Loucy (cell line): ENCODE measurements around the gene LOXHD1.

ENCODE experiments used
- H2AFZ ChIP-seq: fragments of 200-600 bp; sonication (generic); 2 replicates; pipeline ENCODE4 v1.6.0; 2016; ENCODE audit warnings: antibody characterized with exemption, mild to moderate bottlenecking, low read length, moderate library complexity
- H3F3A ChIP-seq: fragments of 200-600 bp; 2 replicates; pipeline ENCODE4 v1.6.0; 2016; ENCODE audit warnings: antibody characterized with exemption, low read depth, mild to moderate bottlenecking
- H3K27me3 ChIP-seq: fragments of 200-600 bp; sonication (generic); 2 replicates; pipeline ENCODE4 v1.6.1; 2014; ENCODE audit warnings: low read length, mild to moderate bottlenecking; ENCODE audit not compliant: insufficient read depth, poor library complexity, severe bottlenecking
- H3K36me3 ChIP-seq: fragments of 200-600 bp; sonication (generic); 2 replicates; pipeline ENCODE4 v1.6.1; 2016; ENCODE audit warnings: low read length; ENCODE audit not compliant: insufficient read depth
- H3K4me1 ChIP-seq: fragments of 200-600 bp; sonication (generic); 2 replicates; pipeline ENCODE4 v1.5.1; 2014; ENCODE audit warnings: low read length, mild to moderate bottlenecking; ENCODE audit not compliant: insufficient read depth, poor library complexity, severe bottlenecking
- H3K4me2 ChIP-seq: fragments of 200-600 bp; sonication (generic); 2 replicates; pipeline ENCODE4 v1.6.0; 2014; ENCODE audit warnings: antibody characterized with exemption, low read length, low read depth, mild to moderate bottlenecking; ENCODE audit not compliant: poor library complexity, severe bottlenecking
- H3K4me3 ChIP-seq: fragments of 200-600 bp; sonication (generic); 2 replicates; pipeline ENCODE4 v1.5.1; 2014; ENCODE audit warnings: low read length, mild to moderate bottlenecking, mixed read lengths; ENCODE audit not compliant: poor library complexity, severe bottlenecking
- H3K79me2 ChIP-seq: fragments of 200-600 bp; sonication (generic); 2 replicates; pipeline ENCODE4 v1.6.1; 2014; ENCODE audit warnings: low read length; ENCODE audit not compliant: insufficient read depth
- H3K9ac ChIP-seq: fragments of 200-600 bp; sonication (generic); 2 replicates; pipeline ENCODE4 v1.6.0; 2014; ENCODE audit warnings: mild to moderate bottlenecking, low read depth, low read length, moderate library complexity; ENCODE audit not compliant: poor library complexity, severe bottlenecking
- H3K9me2 ChIP-seq: fragments of 200-600 bp; sonication (generic); replicated peaks from 2 replicates; pipeline ENCODE4 v1.6.1; 2016; ENCODE audit warnings: low read depth, low read length, mixed read lengths
- H3K9me3 ChIP-seq: fragments of 200-600 bp; sonication (generic); 2 replicates; pipeline ENCODE4 v1.6.1; 2014; ENCODE audit warnings: mild to moderate bottlenecking, antibody characterized with exemption, low read length, low read depth; ENCODE audit not compliant: insufficient read depth
- H4K20me1 ChIP-seq: fragments of 200-600 bp; sonication (generic); 2 replicates; pipeline ENCODE4 v1.6.0; 2014; ENCODE audit warnings: antibody characterized with exemption, low read length, mild to moderate bottlenecking; ENCODE audit not compliant: insufficient read depth, poor library complexity, severe bottlenecking
- CTCF ChIP-seq: fragments of 200-600 bp; sonication (generic); conservative IDR thresholded peaks from 2 replicates; pipeline ENCODE4 v1.5.1; 2014; ENCODE audit warnings: mild to moderate bottlenecking, antibody characterized with exemption, low read length
- EZH2phosphoT487 ChIP-seq: fragments of 200-600 bp; IDR thresholded peaks from 2 replicates; pipeline ENCODE4 v1.6.1; 2018; ENCODE audit warnings: antibody characterized with exemption, mild to moderate bottlenecking, moderate library complexity, borderline replicate concordance

The LOXHD1 gene

GRCh38 chr18:46531482-46531881, 125.5 kb downstream of the LOXHD1 start:
- H2AFZ ChIP-seq, result no peak overlapping the region
- H3K9ac ChIP-seq, result no peak overlapping the region
- no peak overlapping the region for H3K4me2 ChIP-seq
- no peaks in the 10 kb centered on the region for H4K20me1 ChIP-seq
- no peaks in the 10 kb centered on the region for H3K9me2 ChIP-seq
- no peak for TF ChIP-seq EZH2phosphoT487
- no peak for TF ChIP-seq CTCF
- H3K9me3 ChIP-seq, result no peaks in the 10 kb centered on the region; the same call in 1 of the 2 replicates
- no peak overlapping the region for H3K4me3 ChIP-seq
- no peaks in the 10 kb centered on the region for H3F3A ChIP-seq
- H3K27me3 ChIP-seq, result no peaks in the 10 kb centered on the region
- no peaks in the 10 kb centered on the region for H3K79me2 ChIP-seq
- no peaks in the 10 kb centered on the region for H3K36me3 ChIP-seq
- H3K4me1 ChIP-seq, result no peaks in the 10 kb centered on the region

- no peaks in the 10 kb centered on the region for H3K79me2 ChIP-seq
- H3K9me3 ChIP-seq, result no peaks in the 10 kb centered on the region
- no peak overlapping the region for H3K4me3 ChIP-seq
- no peaks in the 10 kb centered on the region for H3F3A ChIP-seq
- H3K4me2 ChIP-seq, result no peak overlapping the region
- TF ChIP-seq CTCF (no peak), EZH2phosphoT487 (no peak)
- no peaks in the 10 kb centered on the region for H3K4me1 ChIP-seq
- no peaks in the 10 kb centered on the region for H4K20me1 ChIP-seq
- no peaks in the 10 kb centered on the region for H3K36me3 ChIP-seq
- no peaks in the 10 kb centered on the region for H3K9me2 ChIP-seq
- no peaks in the 10 kb centered on the region for H3K27me3 ChIP-seq
- no peak overlapping the region for H2AFZ ChIP-seq
- no peak overlapping the region for H3K9ac ChIP-seq
Observed at GRCh38 chr18:46528037-46528436, 129.0 kb downstream of the LOXHD1 start.

DNA sequence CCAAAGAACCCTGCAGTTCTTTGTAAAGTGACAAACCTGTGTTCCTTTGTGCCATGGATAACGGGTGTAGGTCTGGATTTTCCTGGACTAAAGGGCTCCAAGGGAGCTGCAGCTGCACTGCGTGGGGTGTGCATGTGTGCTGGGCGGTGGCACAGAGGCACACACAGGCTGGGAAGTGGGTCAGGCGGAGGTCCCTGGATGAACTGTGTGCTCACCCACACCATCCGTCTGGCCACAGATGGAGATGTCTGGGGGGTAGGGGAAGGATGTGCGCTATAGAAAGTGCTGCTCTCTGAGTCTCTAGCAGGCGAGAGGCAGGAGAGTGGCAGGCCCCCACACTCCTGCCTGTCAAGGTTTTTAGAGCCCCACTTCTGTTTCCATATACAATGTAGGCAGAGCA, 137.2 kb downstream of the LOXHD1 start:
- Histone ChIP-seq H3K4me1 (no peaks in the 10 kb centered on the region), H3K27me3 (no peaks in the 10 kb centered on the region), H3K79me2 (no peaks in the 10 kb centered on the region), H3K9ac (no peak overlapping the region), H2AFZ (no peak overlapping the region), H3K4me3 (no peak overlapping the region), H3K36me3 (no peaks in the 10 kb centered on the region), H4K20me1 (no peaks in the 10 kb centered on the region), H3K4me2 (no peak overlapping the region), H3K9me2 (no peaks in the 10 kb centered on the region), H3K9me3 (no peaks in the 10 kb centered on the region), H3F3A (no peaks in the 10 kb centered on the region)
- TF ChIP-seq EZH2phosphoT487 (no peak), CTCF (no peak)
